ENCODE data around the gene ARHGAP36. TPM values are rescaled to one million over a fixed set of nuclear protein-coding genes. Genes with fewer than 3 reads are reported as not detected.

ARHGAP36 gene
- total RNA-seq, 2 donors from 2014 or later: not detected

- Mint-ChIP-seq H3K27ac (no peak overlapping the region), H3K9me3 (no peaks in the 10 kb centered on the region), H3K4me3 (no peak overlapping the region), H3K4me1 (no peaks in the 10 kb centered on the region), H3K36me3 (ENCODE audit: low read depth) (no peaks in the 10 kb centered on the region), H3K27me3 (peaks cover 14% of the 10 kb centered on the region)
- no peak for ATAC-seq (replicated peaks)
Observed at GRCh38 chrX:131060147-131060546, 2.0 kb downstream of the ARHGAP36 start.

- H3K4me3 Mint-ChIP-seq: no peak overlapping the region
- no peaks in the 10 kb centered on the region for H3K4me1 Mint-ChIP-seq
- H3K9me3 Mint-ChIP-seq: no peaks in the 10 kb centered on the region
- no peak for ATAC-seq (replicated peaks)
- H3K27ac Mint-ChIP-seq: no peak overlapping the region
- H3K36me3 Mint-ChIP-seq (ENCODE audit: low read depth): no peaks in the 10 kb centered on the region
- peaks cover 17% of the 10 kb centered on the region for H3K27me3 Mint-ChIP-seq
Observed at GRCh38 chrX:131061306-131061705, 3.2 kb downstream of the ARHGAP36 start.

DNA sequence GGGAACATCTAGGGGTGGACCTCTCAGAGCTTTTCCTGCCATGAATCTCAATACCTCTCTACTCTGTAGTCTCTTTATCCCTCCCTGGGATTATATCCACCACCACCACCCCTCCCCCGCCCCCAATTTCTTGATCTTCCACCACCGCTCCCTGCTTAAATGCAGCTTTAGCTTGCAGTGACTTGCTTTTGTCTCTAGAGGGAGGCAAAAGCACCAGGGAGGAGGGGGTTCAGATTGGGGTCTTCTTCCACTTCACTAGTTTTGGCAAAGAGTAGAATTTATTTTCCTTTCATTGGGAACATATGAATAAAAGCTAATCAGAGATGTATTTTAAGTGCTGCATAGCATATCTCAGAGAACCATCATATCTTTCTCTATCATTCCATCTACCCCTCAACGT, 5.5 kb downstream of the ARHGAP36 start:
- Mint-ChIP-seq H3K36me3 (ENCODE audit: low read depth) (no peaks in the 10 kb centered on the region), H3K9me3 (no peaks in the 10 kb centered on the region), H3K4me3 (no peak overlapping the region), H3K27me3 (peaks cover 23% of the 10 kb centered on the region), H3K4me1 (no peaks in the 10 kb centered on the region), H3K27ac (no peak overlapping the region)
- ATAC-seq (replicated peaks): no peak

DNA sequence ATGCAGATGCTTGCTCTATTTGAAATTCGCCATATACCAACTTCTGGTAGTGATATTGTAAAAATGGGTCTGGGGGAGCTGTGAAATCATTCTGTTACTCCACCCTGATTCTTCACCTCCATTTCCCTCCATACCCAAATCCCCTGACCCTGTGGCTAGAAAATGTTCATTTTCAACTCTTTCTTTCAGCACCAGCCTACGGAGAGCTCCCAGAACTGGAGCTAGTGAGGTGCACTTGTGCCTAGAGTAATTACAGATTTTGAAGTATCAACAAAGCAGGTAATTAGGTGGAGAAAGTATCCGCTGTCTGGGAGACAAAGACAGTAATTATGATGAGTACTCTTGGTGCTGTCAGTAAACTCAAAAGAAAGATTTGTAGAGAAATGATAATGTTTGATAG, 8.1 kb downstream of the ARHGAP36 start:
- no peak overlapping the region for H3K27ac Mint-ChIP-seq
- H3K4me3 Mint-ChIP-seq: no peak overlapping the region
- H3K36me3 Mint-ChIP-seq (ENCODE audit: low read depth): no peaks in the 10 kb centered on the region
- no peak for ATAC-seq (replicated peaks)
- no peaks in the 10 kb centered on the region for H3K9me3 Mint-ChIP-seq
- H3K4me1 Mint-ChIP-seq: no peaks in the 10 kb centered on the region
- H3K27me3 Mint-ChIP-seq: peaks cover 25% of the 10 kb centered on the region

DNA sequence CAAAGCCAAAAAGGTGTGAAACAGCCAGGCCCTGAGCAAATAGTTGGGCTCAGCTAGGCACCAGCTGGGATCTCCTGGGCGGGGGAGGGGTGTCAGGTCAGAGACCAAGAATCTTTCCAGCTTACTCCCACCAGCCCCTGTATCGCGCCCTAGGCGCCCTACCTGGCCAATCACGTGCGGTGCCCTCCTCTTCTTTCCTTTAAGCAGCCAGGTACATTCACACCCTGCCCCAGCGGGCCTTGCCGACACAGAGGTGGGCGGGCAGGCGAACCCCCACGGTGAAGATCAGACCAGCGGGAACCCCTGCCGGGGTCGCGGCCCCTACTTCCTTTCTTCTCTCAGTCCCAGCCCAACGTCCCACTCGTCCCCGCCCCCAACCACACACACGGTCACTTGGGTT, 9.1 kb downstream of the ARHGAP36 start:
- Mint-ChIP-seq H3K9me3 (no peaks in the 10 kb centered on the region), H3K4me1 (no peaks in the 10 kb centered on the region), H3K36me3 (ENCODE audit: low read depth) (no peaks in the 10 kb centered on the region), H3K4me3 (no peak overlapping the region), H3K27me3 (peaks cover 35% of the 10 kb centered on the region), H3K27ac (no peak overlapping the region)
- no peak for ATAC-seq (replicated peaks)

DNA sequence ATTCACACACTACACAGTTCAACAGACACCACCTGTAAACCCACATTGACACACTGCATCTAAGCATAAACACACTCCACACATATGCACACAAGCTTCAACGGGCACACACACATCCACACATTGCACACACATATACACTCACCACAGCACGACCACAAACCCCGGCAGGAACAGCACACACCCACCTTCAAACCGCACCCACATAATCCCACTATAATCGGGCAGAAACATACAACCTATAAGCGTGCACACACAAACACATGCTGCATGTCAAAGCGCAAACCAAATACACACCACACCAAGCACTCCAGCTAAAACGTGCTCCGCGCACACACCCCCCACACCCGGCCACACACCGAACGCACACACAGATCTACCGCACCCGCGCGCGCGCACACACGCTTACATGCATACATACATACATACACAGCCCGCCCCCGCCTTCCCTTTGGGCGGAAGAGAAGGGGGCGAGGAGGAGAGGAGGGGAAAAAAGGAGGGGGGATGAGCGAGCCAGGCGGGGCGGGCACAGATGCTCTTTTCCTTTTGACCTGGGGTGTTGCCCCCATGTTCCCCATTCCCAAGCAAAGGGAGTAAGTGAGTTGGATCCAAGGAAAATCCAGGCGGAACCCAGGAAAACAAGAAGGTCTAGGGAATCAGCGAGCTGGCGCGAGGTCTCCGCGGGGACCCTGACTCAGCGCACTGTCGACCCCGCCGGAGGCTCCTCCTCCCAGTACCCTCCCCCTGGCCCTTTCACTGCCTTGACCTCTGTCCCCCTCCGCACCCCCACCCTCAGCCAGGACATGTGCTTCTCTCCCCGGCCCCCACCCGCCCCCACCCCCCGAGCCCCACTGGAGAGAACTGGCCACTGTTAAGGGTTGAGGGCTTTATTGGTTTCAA, 9.9 kb downstream of the ARHGAP36 start:
- H3K4me3 Mint-ChIP-seq: no peak overlapping the region
- H3K9me3 Mint-ChIP-seq: no peaks in the 10 kb centered on the region
- peaks cover 40% of the 10 kb centered on the region for H3K27me3 Mint-ChIP-seq
- H3K27ac Mint-ChIP-seq: no peak overlapping the region
- no peaks in the 10 kb centered on the region for H3K36me3 Mint-ChIP-seq (ENCODE audit: low read depth)
- H3K4me1 Mint-ChIP-seq: no peaks in the 10 kb centered on the region
- ATAC-seq (replicated peaks): no peak

GRCh38 chrX:131068945-131069719, 11.0 kb downstream of the ARHGAP36 start:
- ATAC-seq (replicated peaks): no peak
- no peak overlapping the region for H3K4me3 Mint-ChIP-seq
- no peaks in the 10 kb centered on the region for H3K4me1 Mint-ChIP-seq
- H3K27ac Mint-ChIP-seq: no peak overlapping the region
- H3K9me3 Mint-ChIP-seq: no peaks in the 10 kb centered on the region
- H3K27me3 Mint-ChIP-seq: peaks cover 36% of the 10 kb centered on the region
- H3K36me3 Mint-ChIP-seq (ENCODE audit: low read depth): no peaks in the 10 kb centered on the region

GRCh38 chrX:131072871-131073571, 14.9 kb downstream of the ARHGAP36 start:
- Mint-ChIP-seq H3K4me1 (no peaks in the 10 kb centered on the region), H3K4me3 (no peak overlapping the region), H3K9me3 (no peaks in the 10 kb centered on the region), H3K36me3 (ENCODE audit: low read depth) (no peaks in the 10 kb centered on the region), H3K27me3 (peaks cover 29% of the 10 kb centered on the region), H3K27ac (no peak overlapping the region)
- no peak for ATAC-seq (replicated peaks)

- H3K4me3 Mint-ChIP-seq: no peak overlapping the region
- H3K4me1 Mint-ChIP-seq: no peaks in the 10 kb centered on the region
- H3K27ac Mint-ChIP-seq: no peak overlapping the region
- no peaks in the 10 kb centered on the region for H3K9me3 Mint-ChIP-seq
- no peaks in the 10 kb centered on the region for H3K36me3 Mint-ChIP-seq (ENCODE audit: low read depth)
- no peak for ATAC-seq (replicated peaks)
- peaks cover 29% of the 10 kb centered on the region for H3K27me3 Mint-ChIP-seq
Observed at GRCh38 chrX:131073607-131074006, 15.5 kb downstream of the ARHGAP36 start.

DNA sequence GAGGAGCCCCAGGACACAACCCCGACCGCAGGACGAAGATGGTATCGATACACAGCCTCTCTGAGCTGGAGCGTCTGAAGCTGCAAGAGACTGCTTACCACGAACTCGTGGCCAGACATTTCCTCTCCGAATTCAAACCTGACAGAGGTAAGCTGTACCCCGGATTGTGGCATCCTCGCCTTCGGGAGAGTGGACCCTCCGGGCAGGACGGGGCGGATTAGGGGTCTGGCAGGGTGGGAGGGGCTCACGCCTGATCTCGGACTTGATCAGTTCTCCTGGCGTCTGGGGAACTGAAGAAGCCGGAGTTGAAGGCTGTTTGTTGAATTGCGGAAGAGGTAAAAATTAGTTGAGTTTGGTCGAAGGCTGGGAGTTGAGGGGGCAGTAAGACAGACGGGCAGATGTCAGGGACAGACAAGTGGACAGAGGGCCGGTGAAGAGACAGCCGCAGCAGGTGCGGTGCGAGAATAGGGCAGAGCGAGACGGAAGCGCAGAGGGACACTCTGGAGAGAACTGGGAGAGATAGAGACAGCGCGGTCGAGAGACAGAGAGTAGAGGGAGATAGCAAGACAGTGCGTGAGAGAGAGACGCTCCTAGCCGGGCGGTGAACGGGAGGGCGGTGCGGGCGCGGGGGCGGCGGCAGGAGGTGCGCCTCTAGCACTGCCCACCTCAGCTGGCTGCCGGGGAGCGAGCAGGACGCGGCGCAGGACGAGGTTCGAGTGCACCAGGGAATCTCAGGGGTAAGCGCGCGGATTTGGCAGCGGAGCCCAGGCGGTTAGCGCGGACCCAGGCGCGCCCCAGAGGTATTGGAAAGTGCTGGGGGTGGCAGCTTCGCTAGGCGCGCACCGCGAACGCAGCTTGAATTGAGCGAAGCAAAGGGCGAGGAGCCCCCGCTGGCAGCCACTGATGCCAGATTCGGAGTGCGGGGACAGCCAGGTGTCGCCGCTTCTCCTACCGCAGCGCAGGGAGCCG, 23.9 kb downstream of the ARHGAP36 start:
- H3K36me3 Mint-ChIP-seq (ENCODE audit: low read depth): no peaks in the 10 kb centered on the region
- H3K27me3 Mint-ChIP-seq: peaks cover 29% of the 10 kb centered on the region
- H3K9me3 Mint-ChIP-seq: no peaks in the 10 kb centered on the region
- no peak overlapping the region for H3K27ac Mint-ChIP-seq
- no peak for ATAC-seq (replicated peaks)
- no peaks in the 10 kb centered on the region for H3K4me1 Mint-ChIP-seq
- no peak overlapping the region for H3K4me3 Mint-ChIP-seq

- H3K27me3 Mint-ChIP-seq: peaks cover 29% of the 10 kb centered on the region
- no peaks in the 10 kb centered on the region for H3K4me1 Mint-ChIP-seq
- H3K9me3 Mint-ChIP-seq: no peaks in the 10 kb centered on the region
- H3K27ac Mint-ChIP-seq: no peak overlapping the region
- no peak overlapping the region for H3K4me3 Mint-ChIP-seq
- H3K36me3 Mint-ChIP-seq (ENCODE audit: low read depth): no peaks in the 10 kb centered on the region
- ATAC-seq (replicated peaks): no peak
Observed at GRCh38 chrX:131083510-131084142, 25.5 kb downstream of the ARHGAP36 start.

DNA sequence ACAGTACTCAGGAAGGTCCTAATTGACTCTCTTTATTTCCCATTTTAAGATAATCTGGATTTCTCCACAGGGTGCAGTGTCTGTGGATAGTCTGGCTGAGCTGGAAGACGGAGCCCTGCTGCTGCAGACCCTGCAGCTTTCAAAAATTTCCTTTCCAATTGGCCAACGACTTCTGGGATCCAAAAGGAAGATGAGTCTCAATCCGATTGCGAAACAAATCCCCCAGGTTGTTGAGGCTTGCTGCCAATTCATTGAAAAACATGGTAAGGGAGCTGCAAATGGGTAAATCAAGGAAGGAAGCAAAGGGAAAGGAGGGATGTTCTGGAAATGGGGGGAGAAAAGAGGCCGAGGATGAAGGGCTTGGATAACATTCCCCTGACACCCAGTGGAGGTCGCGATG, 26.0 kb downstream of the ARHGAP36 start:
- Mint-ChIP-seq H3K4me1 (no peaks in the 10 kb centered on the region), H3K9me3 (no peaks in the 10 kb centered on the region), H3K36me3 (ENCODE audit: low read depth) (no peaks in the 10 kb centered on the region), H3K4me3 (no peak overlapping the region), H3K27ac (no peak overlapping the region), H3K27me3 (peaks cover 29% of the 10 kb centered on the region)
- ATAC-seq (replicated peaks): no peak

DNA sequence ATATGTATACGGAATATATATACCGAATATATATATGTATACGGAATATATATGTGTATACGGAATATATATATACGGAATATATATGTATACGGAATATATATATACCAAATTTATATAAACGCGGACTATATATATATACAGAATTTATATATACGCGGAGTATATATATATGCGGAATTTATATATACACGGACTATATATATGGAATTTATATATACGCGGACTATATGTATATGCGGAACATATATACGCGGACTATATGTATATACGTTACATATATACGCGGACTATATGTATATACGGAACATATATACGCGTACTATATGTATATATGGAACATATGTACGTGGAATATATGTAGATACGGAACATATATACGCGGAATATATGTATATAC, 78.6 kb downstream of the ARHGAP36 start:
- no peaks in the 10 kb centered on the region for H3K9me3 Mint-ChIP-seq
- ATAC-seq (replicated peaks): no peak
- H3K27ac Mint-ChIP-seq: no peak overlapping the region
- H3K36me3 Mint-ChIP-seq (ENCODE audit: low read depth): no peaks in the 10 kb centered on the region
- H3K4me3 Mint-ChIP-seq: no peak overlapping the region
- no peaks in the 10 kb centered on the region for H3K27me3 Mint-ChIP-seq
- no peaks in the 10 kb centered on the region for H3K4me1 Mint-ChIP-seq
